Liver (tissue), 9 donors: ENCODE measurements around the gene ARID5B. TPM values are rescaled to one million over a fixed set of nuclear protein-coding genes. Genes with fewer than 3 reads are reported as not detected.

ENCODE experiments used
- DNase-seq: peaks from one replicate; pipeline ENCODE4 v3.0.0-alpha.2; 2017; ENCODE audit warnings: low spot score
- H3K27ac ChIP-seq, 2 donors: one replicate each; pipeline ENCODE4 v1.7.0; 2013; ENCODE audit warnings: inconsistent platforms in 2 of 2, low read length in 2 of 2, control low read depth in 1 of 2, low read depth in 1 of 2, mild to moderate bottlenecking in 1 of 2
- H3K27me3 ChIP-seq, 4 donors: one replicate each; pipeline versions ENCODE4 v1.6.1 to v1.7.0; 2013; ENCODE audit warnings: low read length in 3 of 4, inconsistent platforms in 1 of 4, mild to moderate bottlenecking in 1 of 4, moderate library complexity in 1 of 4; ENCODE audit not compliant: control insufficient read depth in 4 of 4, insufficient read depth in 4 of 4
- H3K36me3 ChIP-seq, 4 donors: one replicate each; pipeline versions ENCODE4 v1.6.1 to v1.7.0; 2013; ENCODE audit warnings: low read length in 3 of 4, mild to moderate bottlenecking in 3 of 4, low read depth in 1 of 4, moderate library complexity in 1 of 4; ENCODE audit not compliant: control insufficient read depth in 4 of 4, insufficient read depth in 3 of 4
- H3K4me1 ChIP-seq, 4 donors: one replicate each; pipeline versions ENCODE4 v1.6.1 to v1.7.0; 2013; ENCODE audit warnings: low read length in 3 of 4, mild to moderate bottlenecking in 3 of 4, moderate library complexity in 1 of 4; ENCODE audit not compliant: control insufficient read depth in 4 of 4, insufficient read depth in 4 of 4
- H3K4me3 ChIP-seq, 3 donors: one replicate each; pipeline versions ENCODE4 v1.6.1 to v1.7.0; 2013; ENCODE audit warnings: low read length in 3 of 3, control low read depth in 1 of 3, low read depth in 1 of 3, mild to moderate bottlenecking in 1 of 3
- H3K9ac ChIP-seq, 2 donors: one replicate each; pipeline ENCODE4 v1.7.0; 2013; ENCODE audit warnings: low read length in 2 of 2, mild to moderate bottlenecking in 2 of 2, moderate library complexity in 2 of 2, control low read depth in 1 of 2, low read depth in 1 of 2
- H3K9me3 ChIP-seq, 4 donors: one replicate each; pipeline versions ENCODE4 v1.6.1 to v1.7.0; 2013; ENCODE audit warnings: low read length in 3 of 4; ENCODE audit not compliant: control insufficient read depth in 4 of 4
- CTCF ChIP-seq: fragments of 150-350 bp; IDR thresholded peaks from 2 replicates; pipeline ENCODE4 v1.5.1; 2017; ENCODE audit warnings: improper control_type of control experiment, low read depth, low read length; ENCODE audit not compliant: missing input control
- FOXA1 ChIP-seq: IDR thresholded peaks from 2 replicates; pipeline ENCODE4 v1.6.1; 2016; ENCODE audit warnings: antibody characterized with exemption
- HNF4A ChIP-seq, 2 donors: conservative IDR thresholded peaks; 2 replicates each; pipeline ENCODE4 v1.6.1; 2016; ENCODE audit warnings: antibody characterized with exemption in 2 of 2, mild to moderate bottlenecking in 2 of 2
- HNF4G ChIP-seq: IDR thresholded peaks from 2 replicates; pipeline ENCODE4 v1.6.1; 2016; ENCODE audit warnings: antibody characterized with exemption
- JUND ChIP-seq, 2 donors: IDR thresholded peaks; 2 replicates each; pipeline ENCODE4 v1.6.1; 2016; ENCODE audit warnings: antibody characterized with exemption in 2 of 2
- NR2F2 ChIP-seq: IDR thresholded peaks from 2 replicates; pipeline ENCODE4 v1.6.1; 2016; ENCODE audit warnings: antibody characterized with exemption
- RAD21 ChIP-seq, 2 donors: IDR thresholded peaks; 2 replicates each; pipeline ENCODE4 v1.6.1; 2016; ENCODE audit warnings: antibody characterized with exemption in 2 of 2, mild to moderate bottlenecking in 2 of 2
- REST ChIP-seq: IDR thresholded peaks from 2 replicates; pipeline ENCODE4 v1.6.1; 2016; ENCODE audit warnings: antibody characterized with exemption, mild to moderate bottlenecking
- RXRA ChIP-seq, 2 donors: IDR thresholded peaks; 2 replicates each; pipeline ENCODE4 v1.6.1; 2017 to 2018; ENCODE audit warnings: antibody characterized with exemption in 2 of 2, mild to moderate bottlenecking in 1 of 2
- SP1 ChIP-seq: IDR thresholded peaks from 2 replicates; pipeline ENCODE4 v1.6.1; 2018; ENCODE audit warnings: antibody characterized with exemption, mild to moderate bottlenecking
- TAF1 ChIP-seq: conservative IDR thresholded peaks from 2 replicates; pipeline ENCODE4 v1.6.1; 2016; ENCODE audit warnings: antibody characterized with exemption, mild to moderate bottlenecking
- YY1 ChIP-seq: IDR thresholded peaks from 2 replicates; pipeline ENCODE4 v1.6.1; 2016; ENCODE audit warnings: antibody characterized with exemption, mild to moderate bottlenecking
- ZBTB33 ChIP-seq: IDR thresholded peaks from 2 replicates; pipeline ENCODE4 v1.6.1; 2016; ENCODE audit warnings: antibody characterized with exemption
- WGBS: extraction: QIAGEN DNeasy Blood & Tissue Kit; methylation state at CpG from one replicate; pipeline ENCODE4 v1.1.7; 2013; 5-methylcytosine and 5-hydroxymethylcytosine counted together
- polyA plus RNA-seq, 2 donors: library from polyadenylated mRNA; stranded (reverse) in 1 of 2; unstranded in 1 of 2; fragments of 200-250 nt in 1 of 2; fragments of >200 nt in 1 of 2; fragmentation: Nextera tagmentation in 1 of 2; extraction: Ambion mirVana in 1 of 2; gene quantifications; one replicate each; pipeline versions ENCODE4 v1.2.1 to v1.2.3, GENCODE V29; 2013 to 2015
- total RNA-seq, 2 donors: library from RNA; depleted of rRNA; stranded (reverse); fragments of >200 nt; gene quantifications; one replicate each; pipeline ENCODE4 v1.2.3, GENCODE V29; 2014
- TF ChIP-seq, protein P1 (sequence below): IDR thresholded peaks from 2 replicates; pipeline ENCODE4 v1.6.1; 2016; ENCODE audit warnings: antibody characterized with exemption
- TF ChIP-seq, protein P2 (sequence below): IDR thresholded peaks from 2 replicates; pipeline ENCODE4 v1.6.1; 2016; ENCODE audit warnings: antibody characterized with exemption
- donor health status: healthy.
- donor health status: healthy.
- donor health status: healthy.
- donor health status: healthy.
- donor health status: healthy.

ARID5B gene, protein sequence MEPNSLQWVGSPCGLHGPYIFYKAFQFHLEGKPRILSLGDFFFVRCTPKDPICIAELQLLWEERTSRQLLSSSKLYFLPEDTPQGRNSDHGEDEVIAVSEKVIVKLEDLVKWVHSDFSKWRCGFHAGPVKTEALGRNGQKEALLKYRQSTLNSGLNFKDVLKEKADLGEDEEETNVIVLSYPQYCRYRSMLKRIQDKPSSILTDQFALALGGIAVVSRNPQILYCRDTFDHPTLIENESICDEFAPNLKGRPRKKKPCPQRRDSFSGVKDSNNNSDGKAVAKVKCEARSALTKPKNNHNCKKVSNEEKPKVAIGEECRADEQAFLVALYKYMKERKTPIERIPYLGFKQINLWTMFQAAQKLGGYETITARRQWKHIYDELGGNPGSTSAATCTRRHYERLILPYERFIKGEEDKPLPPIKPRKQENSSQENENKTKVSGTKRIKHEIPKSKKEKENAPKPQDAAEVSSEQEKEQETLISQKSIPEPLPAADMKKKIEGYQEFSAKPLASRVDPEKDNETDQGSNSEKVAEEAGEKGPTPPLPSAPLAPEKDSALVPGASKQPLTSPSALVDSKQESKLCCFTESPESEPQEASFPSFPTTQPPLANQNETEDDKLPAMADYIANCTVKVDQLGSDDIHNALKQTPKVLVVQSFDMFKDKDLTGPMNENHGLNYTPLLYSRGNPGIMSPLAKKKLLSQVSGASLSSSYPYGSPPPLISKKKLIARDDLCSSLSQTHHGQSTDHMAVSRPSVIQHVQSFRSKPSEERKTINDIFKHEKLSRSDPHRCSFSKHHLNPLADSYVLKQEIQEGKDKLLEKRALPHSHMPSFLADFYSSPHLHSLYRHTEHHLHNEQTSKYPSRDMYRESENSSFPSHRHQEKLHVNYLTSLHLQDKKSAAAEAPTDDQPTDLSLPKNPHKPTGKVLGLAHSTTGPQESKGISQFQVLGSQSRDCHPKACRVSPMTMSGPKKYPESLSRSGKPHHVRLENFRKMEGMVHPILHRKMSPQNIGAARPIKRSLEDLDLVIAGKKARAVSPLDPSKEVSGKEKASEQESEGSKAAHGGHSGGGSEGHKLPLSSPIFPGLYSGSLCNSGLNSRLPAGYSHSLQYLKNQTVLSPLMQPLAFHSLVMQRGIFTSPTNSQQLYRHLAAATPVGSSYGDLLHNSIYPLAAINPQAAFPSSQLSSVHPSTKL
- total RNA-seq, result 1 to 10 TPM; 4.4 to 6.1 TPM
- polyA plus RNA-seq, result 1 to 10 TPM; 1.3 to 6.4 TPM

- DNase-seq, result peak; percentile 52
- H3K27ac ChIP-seq, result peak within 1 kb of the TSS; percentile 99 to 100
- no peaks in the 10 kb centered on the region for H3K9me3 ChIP-seq
- H3K4me3 ChIP-seq, result peak within 1 kb of the TSS; percentile 74 to 93 (median 80)
- peak within 1 kb of the TSS; percentile 75 to 98 for H3K9ac ChIP-seq
- peaks cover 1 to 34% (median 25%) of the 10 kb centered on the region in 4 donors for H3K4me1 ChIP-seq
- whole genome bisulfite sequencing, result under 1% methylated on average over 34 of the region's 34 CpGs
- no peaks in the 10 kb centered on the region for H3K27me3 ChIP-seq
- TF ChIP-seq NR2F2, result no peak
- no peak for TF ChIP-seq RAD21 (IDR thresholded peaks at IDR 0.05)
- peak; percentile 11 for TF ChIP-seq YY1
- H3K36me3 ChIP-seq, result no peaks in the 10 kb centered on the region
These were observed at the start of gene ARID5B for GRCh38 chr10:61900829-61901792. ARID5B (plus strand) TSS chr10:61901699; CDS start chr10:61901710, 11 bp downstream.

GRCh38 chr10:61852261-61852660 is 49.2 kb upstream of the ARID5B start:
- no peak for DNase-seq
- WGBS, result 94% methylated on average over 2 of the region's 2 CpGs
- Histone ChIP-seq H3K36me3 (no peaks in the 10 kb centered on the region), H3K4me1 (no peaks in the 10 kb centered on the region), H3K27me3 (no peaks in the 10 kb centered on the region), H3K9me3 (no peaks in the 10 kb centered on the region), H3K4me3 (no peak overlapping the region), H3K27ac (no peak overlapping the region), H3K9ac (no peak overlapping the region)
- TF ChIP-seq, protein P1, sequence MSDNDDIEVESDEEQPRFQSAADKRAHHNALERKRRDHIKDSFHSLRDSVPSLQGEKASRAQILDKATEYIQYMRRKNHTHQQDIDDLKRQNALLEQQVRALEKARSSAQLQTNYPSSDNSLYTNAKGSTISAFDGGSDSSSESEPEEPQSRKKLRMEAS, result no peak
- no peak for TF ChIP-seq HNF4A (conservative IDR thresholded peaks at IDR 0.05)
- TF ChIP-seq REST, result no peak
- no peak for TF ChIP-seq JUND (IDR thresholded peaks at IDR 0.05)
- TF ChIP-seq, protein P2, sequence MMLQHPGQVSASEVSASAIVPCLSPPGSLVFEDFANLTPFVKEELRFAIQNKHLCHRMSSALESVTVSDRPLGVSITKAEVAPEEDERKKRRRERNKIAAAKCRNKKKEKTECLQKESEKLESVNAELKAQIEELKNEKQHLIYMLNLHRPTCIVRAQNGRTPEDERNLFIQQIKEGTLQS, result no peak
- no peak for TF ChIP-seq TAF1
- TF ChIP-seq ZBTB33, result no peak
- no peak for TF ChIP-seq CTCF
- no peak for TF ChIP-seq RXRA (IDR thresholded peaks at IDR 0.05)
- TF ChIP-seq SP1, result no peak
- TF ChIP-seq HNF4G, result no peak
- no peak for TF ChIP-seq NR2F2
- no peak for TF ChIP-seq FOXA1
